Keratinocyte (primary cell): Measurements from ENCODE around the gene CXCL16.

Source experiments
- CTCF ChIP-seq, 3 experiments: IDR thresholded peaks in 1 of 3; conservative IDR thresholded peaks in 1 of 3; optimal IDR thresholded peaks in 1 of 3; 2 replicates in 2 of 3; 3 replicates in 1 of 3; pipeline versions ENCODE3 to v1.5.1; 2011; ENCODE audit warnings: low read length in 3 of 3, mild to moderate bottlenecking in 3 of 3, moderate library complexity in 2 of 3, control low read depth in 1 of 3, inconsistent platforms in 1 of 3; ENCODE audit not compliant: insufficient read depth in 2 of 3; ENCODE audit errors: extremely low read depth in 1 of 3
- EZH2 ChIP-seq: IDR thresholded peaks from one replicate; pipeline ENCODE4 v1.6.1; 2012; ENCODE audit warnings: inconsistent platforms, mild to moderate bottlenecking, low read length, moderate library complexity

- TF ChIP-seq CTCF (optimal IDR thresholded peaks at IDR 0.05 in 1 of 3, IDR thresholded peaks at IDR 0.05 in 1 of 3, conservative IDR thresholded peaks at IDR 0.05 in 1 of 3; ENCODE audit: extremely low read depth in 1 of 3, insufficient read depth in 2 of 3, low read length in 3 of 3) (no peak), EZH2 (no peak)
Observed at GRCh38 chr17:4785311-4786105, 45.8 kb upstream of the CXCL16 start.
